H1 (cell line): ENCODE measurements around the gene POGZ. TPM values are rescaled to one million over a fixed set of nuclear protein-coding genes. Genes with fewer than 3 reads are reported as not detected.

ENCODE experiments used
- CTCF ChIA-PET: fragments of 300-600 bp; sonication (Branson Sonifier 250); formaldehyde crosslinking; loops from one replicate; lab custom pipeline; 2021; ENCODE audit not compliant: partially characterized antibody; lab: Charles Lee
- POLR2A ChIA-PET: fragments of 300-600 bp; sonication (Branson Sonifier 250); formaldehyde crosslinking; loops from one replicate; lab custom pipeline; 2021; ENCODE audit warnings: inconsistent platforms; ENCODE audit not compliant: partially characterized antibody; lab: Charles Lee
- DNase-seq, 2 experiments: peaks; one replicate each; pipeline versions ENCODE4 v3.0.0 to v3.0.0-alpha.2; 2010 to 2022; ENCODE audit warnings: low spot score in 2 of 2, low read depth in 1 of 2, mixed read lengths in 1 of 2
- FAIRE-seq: peaks from 2 replicates; lab custom pipeline; 2011; peaks lifted over from hg19 to GRCh38; lab: Jason Lieb, UNC
- H2AFZ ChIP-seq: 2 replicates; pipeline ENCODE4 v1.8.1; 2012; ENCODE audit warnings: low read length, inconsistent platforms
- H2AK5ac ChIP-seq: 2 replicates; pipeline ENCODE4 v1.6.1; 2013; ENCODE audit warnings: low read depth, low read length
- H2BK120ac ChIP-seq: replicated peaks from 2 replicates; pipeline ENCODE3; 2013; ENCODE audit warnings: low read depth, low read length, inconsistent platforms
- H2BK12ac ChIP-seq: 2 replicates; pipeline ENCODE4 v1.6.1; 2013; ENCODE audit warnings: low read depth, low read length
- H2BK15ac ChIP-seq: 2 replicates; pipeline ENCODE4 v1.6.1; 2013; ENCODE audit warnings: low read length
- H2BK20ac ChIP-seq: 2 replicates; pipeline ENCODE4 v1.6.1; 2013; ENCODE audit warnings: low read length
- H2BK5ac ChIP-seq: 2 replicates; pipeline ENCODE4 v1.6.1; 2013; ENCODE audit warnings: low read depth, low read length
- H3K14ac ChIP-seq: 2 replicates; pipeline ENCODE4 v1.6.1; 2013; ENCODE audit warnings: inconsistent platforms; ENCODE audit not compliant: insufficient read length
- H3K18ac ChIP-seq: 2 replicates; pipeline ENCODE4 v1.6.1; 2013; ENCODE audit warnings: low read length; ENCODE audit errors: extremely low read depth
- H3K23ac ChIP-seq: 2 replicates; pipeline ENCODE4 v1.6.1; 2013; ENCODE audit warnings: inconsistent platforms; ENCODE audit not compliant: insufficient read length
- H3K23me2 ChIP-seq: 2 replicates; pipeline ENCODE4 v1.6.1; 2013; ENCODE audit warnings: low read depth, low read length
- H3K27ac ChIP-seq: 2 replicates; pipeline ENCODE4 v1.6.1; 2011; ENCODE audit warnings: low read depth, low read length, inconsistent platforms
- H3K27me3 ChIP-seq, 4 experiments: replicated peaks in 1 of 4; 1 replicate in 1 of 4; 2 replicates in 3 of 4; pipeline versions ENCODE4 v1.6.1 to v1.8.1; 2011 to 2013; ENCODE audit warnings: low read length in 3 of 4, mild to moderate bottlenecking in 3 of 4, inconsistent platforms in 2 of 4, mixed read lengths in 2 of 4, moderate library complexity in 1 of 4; ENCODE audit not compliant: control insufficient read depth in 3 of 4, insufficient read depth in 3 of 4; ENCODE audit errors: extremely low read depth in 1 of 4
- H3K36me3 ChIP-seq, 4 experiments: 2 replicates each; pipeline versions ENCODE4 v1.6.1 to v1.8.1; 2011 to 2013; ENCODE audit warnings: mild to moderate bottlenecking in 4 of 4, low read length in 3 of 4, moderate library complexity in 2 of 4, control low read depth in 1 of 4, inconsistent platforms in 1 of 4; ENCODE audit not compliant: insufficient read depth in 4 of 4, control insufficient read depth in 2 of 4
- H3K4ac ChIP-seq: replicated peaks from 2 replicates; pipeline ENCODE3; 2013; ENCODE audit warnings: low read length, low read depth, mixed read lengths, inconsistent platforms; ENCODE audit not compliant: insufficient read length
- H3K4me1 ChIP-seq, 4 experiments: replicated peaks in 1 of 4; 1 replicate in 1 of 4; 2 replicates in 3 of 4; pipeline versions ENCODE4 v1.6.1 to v1.8.1; 2011 to 2013; ENCODE audit warnings: low read length in 3 of 4, inconsistent platforms in 2 of 4, mixed read lengths in 1 of 4; ENCODE audit not compliant: insufficient read depth in 4 of 4, control insufficient read depth in 3 of 4
- H3K4me2 ChIP-seq, 2 experiments: 2 replicates each; pipeline versions ENCODE4 v1.6.1 to v1.8.1; 2011 to 2013; ENCODE audit warnings: low read depth in 2 of 2, low read length in 2 of 2, control low read depth in 1 of 2, inconsistent platforms in 1 of 2, mild to moderate bottlenecking in 1 of 2; ENCODE audit not compliant: insufficient read depth in 1 of 2
- H3K4me3 ChIP-seq, 4 experiments: fragments of 200-600, 300-600 bp in 1 of 4; sonication (generic), shearing (Covaris generic), sonication (Bioruptor Twin) in 1 of 4; 2 replicates each; pipeline versions ENCODE4 v1.5.1 to v1.8.1; 2011 to 2016; ENCODE audit warnings: low read length in 4 of 4, low read depth in 3 of 4, control low read depth in 2 of 4, inconsistent platforms in 2 of 4, mild to moderate bottlenecking in 2 of 4, mixed read lengths in 1 of 4, moderate library complexity in 1 of 4; ENCODE audit not compliant: insufficient read depth in 2 of 4; ENCODE audit errors: extremely low read depth in 1 of 4
- H3K56ac ChIP-seq: replicated peaks from 2 replicates; pipeline ENCODE3; 2013; ENCODE audit warnings: low read depth, mild to moderate bottlenecking, mixed read lengths, low read length, inconsistent platforms; ENCODE audit not compliant: insufficient read length
- H3K79me1 ChIP-seq: 2 replicates; pipeline ENCODE4 v1.6.1; 2013; ENCODE audit warnings: low read depth, low read length, control low read depth
- H3K79me2 ChIP-seq, 2 experiments: 2 replicates each; pipeline versions ENCODE4 v1.6.1 to v1.8.1; 2012 to 2013; ENCODE audit warnings: low read length in 2 of 2, mild to moderate bottlenecking in 2 of 2, inconsistent platforms in 1 of 2; ENCODE audit not compliant: insufficient read depth in 2 of 2, control insufficient read depth in 1 of 2
- H3K9ac ChIP-seq, 4 experiments: replicated peaks in 1 of 4; 1 replicate in 1 of 4; 2 replicates in 3 of 4; pipeline versions ENCODE4 v1.6.1 to v1.8.1; 2011 to 2013; ENCODE audit warnings: low read depth in 3 of 4, low read length in 3 of 4, control low read depth in 2 of 4, mild to moderate bottlenecking in 2 of 4, moderate library complexity in 2 of 4, inconsistent platforms in 1 of 4; ENCODE audit errors: extremely low read depth in 1 of 4
- H3K9me3 ChIP-seq, 2 experiments: 2 replicates each; pipeline versions ENCODE4 v1.6.1 to v1.8.1; 2012 to 2013; ENCODE audit warnings: mild to moderate bottlenecking in 2 of 2, moderate library complexity in 2 of 2, control low read depth in 1 of 2, inconsistent platforms in 1 of 2, low read depth in 1 of 2, low read length in 1 of 2, mixed read lengths in 1 of 2; ENCODE audit not compliant: insufficient read depth in 2 of 2
- H4K20me1 ChIP-seq, 2 experiments: replicated peaks in 1 of 2; 2 replicates each; pipeline versions ENCODE3 to v1.8.1; 2011 to 2013; ENCODE audit warnings: inconsistent platforms in 2 of 2, low read length in 2 of 2, mild to moderate bottlenecking in 1 of 2; ENCODE audit not compliant: insufficient read depth in 2 of 2, control insufficient read depth in 1 of 2
- H4K5ac ChIP-seq: 2 replicates; pipeline ENCODE4 v1.6.1; 2013; ENCODE audit warnings: low read length, low read depth, mixed read lengths, inconsistent platforms; ENCODE audit not compliant: insufficient read length
- H4K8ac ChIP-seq: 2 replicates; pipeline ENCODE4 v1.8.0; 2013; ENCODE audit warnings: mild to moderate bottlenecking, moderate library complexity, low read length, inconsistent platforms; ENCODE audit not compliant: insufficient read depth; ENCODE audit errors: extremely low read depth
- H4K91ac ChIP-seq: replicated peaks from 2 replicates; pipeline ENCODE3; 2013; ENCODE audit warnings: low read length, mixed read lengths, inconsistent platforms; ENCODE audit not compliant: insufficient read length
- ASH2L ChIP-seq: fragments of 200-600, 300-600 bp; sonication (generic); IDR thresholded peaks from one replicate; pipeline ENCODE4 v1.7.1; 2017; ENCODE audit warnings: low read length
- BACH1 ChIP-seq: IDR thresholded peaks from 2 replicates; pipeline ENCODE4 v1.6.1; 2012; ENCODE audit warnings: low read length, improper control_type of control experiment
- CBX5 ChIP-seq: fragments of 300-800, 300-1000 bp; sonication (generic); IDR thresholded peaks from 2 replicates; pipeline ENCODE4 v1.7.1; 2016; ENCODE audit warnings: antibody characterized with exemption, low read length, low read depth
- CEBPB ChIP-seq: IDR thresholded peaks from 2 replicates; pipeline ENCODE4 v1.6.1; 2012; ENCODE audit warnings: low read depth, low read length
- CHD1 ChIP-seq: IDR thresholded peaks from 2 replicates; pipeline ENCODE4 v1.6.1; 2012; ENCODE audit warnings: low read depth, low read length, improper control_type of control experiment
- CTBP2 ChIP-seq: IDR thresholded peaks from 2 replicates; pipeline ENCODE4 v1.7.0; 2011; ENCODE audit warnings: borderline replicate concordance, mild to moderate bottlenecking, moderate library complexity, mixed read lengths, low read length; ENCODE audit not compliant: insufficient read depth, insufficient read length
- EP300 ChIP-seq, 2 experiments: IDR thresholded peaks; 1 replicate in 1 of 2; 2 replicates in 1 of 2; pipeline ENCODE4 v1.6.1; 2011 to 2012; ENCODE audit warnings: low read depth in 2 of 2, low read length in 2 of 2, mild to moderate bottlenecking in 2 of 2, borderline replicate concordance in 1 of 2, inconsistent platforms in 1 of 2, moderate library complexity in 1 of 2
- HDAC6 ChIP-seq: IDR thresholded peaks from one replicate; pipeline ENCODE4 v1.7.1; 2012; ENCODE audit warnings: low read depth, mild to moderate bottlenecking, inconsistent platforms, low read length, moderate library complexity
- SIN3A ChIP-seq, 2 experiments: IDR thresholded peaks in 1 of 2; conservative IDR thresholded peaks in 1 of 2; 2 replicates each; pipeline ENCODE4 v1.6.1; 2011 to 2012; ENCODE audit warnings: low read length in 2 of 2, improper control_type of control experiment in 1 of 2, low read depth in 1 of 2, mild to moderate bottlenecking in 1 of 2
- WGBS, 2 experiments: shearing (Covaris generic) in 1 of 2; methylation state at CpG; one replicate each; pipeline versions ENCODE4 v1.1.6 to v1.1.7; 2013 to 2015; ENCODE audit warnings: low lambda C conversion rate in 2 of 2, mixed read lengths in 2 of 2, inconsistent platforms in 1 of 2, low coverage in 1 of 2, missing lambda C conversion rate in 1 of 2; ENCODE audit not compliant: insufficient replicate concordance in 2 of 2, insufficient coverage in 1 of 2, insufficient read length in 1 of 2; ENCODE audit errors: extremely low coverage in 1 of 2, missing lambda C conversion rate in 1 of 2; 5-methylcytosine and 5-hydroxymethylcytosine counted together
- polyA plus RNA-seq, 7 experiments: library from polyadenylated mRNA; depleted of rRNA in 3 of 7; stranded (reverse) in 5 of 7; unstranded in 2 of 7; fragments of >200 nt in 5 of 7; fragments of 200-250 nt in 2 of 7; gene quantifications; 1 replicate in 5 of 7; 2 replicates in 1 of 7; 4 replicates in 1 of 7; pipeline versions ENCODE4 v1.2.1 to v1.2.3, GENCODE V29; 2011 to 2013; ENCODE audit warnings: missing spikeins in 2 of 7, mixed read lengths in 2 of 7
- total RNA-seq: library from RNA; stranded (reverse); fragmentation: NEBNext Ultra II Directional; extraction: Animal tissue kit (Norgen Biotek cat#: 25700); gene quantifications from 2 replicates; pipeline ENCODE4 v1.2.1, GENCODE V29; 2021
- TF ChIP-seq, protein P1 (sequence below): IDR thresholded peaks from 2 replicates; pipeline ENCODE4 v1.6.1; 2012; ENCODE audit warnings: low read length, inconsistent platforms

POGZ gene
- total and polyA plus RNA-seq, 2 of the 8 experiments (the other 6 are each of a cell fraction or from before 2014, with no cell fraction given), result 66.4 to 105 TPM

DNA sequence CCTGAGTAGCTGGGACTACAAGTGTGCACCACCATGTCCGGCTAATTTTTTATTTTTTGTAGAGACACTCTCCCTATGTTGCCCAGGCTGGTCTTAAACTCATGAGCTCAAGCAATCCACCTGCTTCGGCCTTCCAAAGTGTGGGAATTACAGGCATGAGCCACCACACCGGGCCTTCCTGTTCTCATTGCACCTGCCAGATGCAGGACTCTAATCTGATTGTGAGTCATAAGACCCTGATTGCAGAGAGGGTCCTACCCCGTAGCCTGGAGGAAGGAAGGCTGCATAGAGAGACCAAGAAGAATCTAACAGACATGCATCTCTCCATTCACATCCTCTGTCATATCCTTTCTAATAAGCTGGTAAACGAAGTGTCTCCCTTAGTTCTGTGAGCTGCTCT is 32.3 kb upstream of the POGZ start:
- FAIRE-seq, result no peak
- Histone ChIP-seq H3K27me3 (no peaks in the 10 kb centered on the region), H2AK5ac (no peak overlapping the region), H3K27ac (no peak overlapping the region), H2BK5ac (no peak overlapping the region), H3K9me3 (no peaks in the 10 kb centered on the region), H4K20me1 (no peaks in the 10 kb centered on the region), H3K4me2 (no peak overlapping the region), H3K4me3 (no peak overlapping the region), H4K91ac (no peak overlapping the region), H2BK12ac (no peak overlapping the region), H2BK15ac (no peak overlapping the region), H3K79me2 (no peaks in the 10 kb centered on the region), H3K56ac (no peak overlapping the region), H3K23ac (no peak overlapping the region), H3K18ac (no peak overlapping the region), H4K5ac (no peak overlapping the region), H2AFZ (no peak overlapping the region), H3K36me3 (no peaks in the 10 kb centered on the region), H4K8ac (no peak overlapping the region), H2BK120ac (no peak overlapping the region)
- DNase-seq, result no peak
- ChIA-PET POLR2A (interaction anchor here (0.5 to 0.6 kb wide), 2 partner anchors 97 to 156 kb away, joined by 3 to 4 read pairs; no protein-coding TSS in a partner anchor), CTCF (interaction anchor here (0.9 to 1.9 kb wide), 2 partner anchors 8 to 12 kb away, joined by 3 to 9 read pairs; no protein-coding TSS in a partner anchor)
- WGBS, 2 experiments, result 97% methylated on average over 5 of the region's 5 CpGs; no CpG with 5 or more reads in 1 of the 2 experiments
- TF ChIP-seq CTBP2 (no peak), ASH2L (no peak), SIN3A (conservative IDR thresholded peaks at IDR 0.05 in 1 of 2, IDR thresholded peaks at IDR 0.05 in 1 of 2; ENCODE audit: low read depth in 1 of 2, low read length in 2 of 2) (no peak), EP300 (IDR thresholded peaks at IDR 0.05; ENCODE audit: borderline replicate concordance in 1 of 2, low read depth in 2 of 2, low read length in 2 of 2) (no peak), CEBPB (no peak), BACH1 (no peak), HDAC6 (no peak), CHD1 (no peak), CBX5 (no peak)
- TF ChIP-seq, protein P1, sequence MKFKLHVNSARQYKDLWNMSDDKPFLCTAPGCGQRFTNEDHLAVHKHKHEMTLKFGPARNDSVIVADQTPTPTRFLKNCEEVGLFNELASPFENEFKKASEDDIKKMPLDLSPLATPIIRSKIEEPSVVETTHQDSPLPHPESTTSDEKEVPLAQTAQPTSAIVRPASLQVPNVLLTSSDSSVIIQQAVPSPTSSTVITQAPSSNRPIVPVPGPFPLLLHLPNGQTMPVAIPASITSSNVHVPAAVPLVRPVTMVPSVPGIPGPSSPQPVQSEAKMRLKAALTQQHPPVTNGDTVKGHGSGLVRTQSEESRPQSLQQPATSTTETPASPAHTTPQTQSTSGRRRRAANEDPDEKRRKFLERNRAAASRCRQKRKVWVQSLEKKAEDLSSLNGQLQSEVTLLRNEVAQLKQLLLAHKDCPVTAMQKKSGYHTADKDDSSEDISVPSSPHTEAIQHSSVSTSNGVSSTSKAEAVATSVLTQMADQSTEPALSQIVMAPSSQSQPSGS, result no peak
- TF ChIP-seq, all 59 proteins: peak for 0
- no peak overlapping the region for H3K4ac ChIP-seq
- no peaks in the 10 kb centered on the region for H3K23me2 ChIP-seq
- no peak overlapping the region for H3K14ac ChIP-seq
- no peak overlapping the region for H3K9ac ChIP-seq
- no peaks in the 10 kb centered on the region for H3K4me1 ChIP-seq
- no peaks in the 10 kb centered on the region for H3K79me1 ChIP-seq
- no peak overlapping the region for H2BK20ac ChIP-seq
